Activated CD8-positive, alpha-beta T cell treated with anti-CD3 and anti-CD28 coated beads for 36 hours (primary cell): ENCODE results near the gene GALNT14. TPM values are rescaled to one million over a fixed set of nuclear protein-coding genes. Genes with fewer than 3 reads are reported as not detected.

ENCODE experiments used
- ATAC-seq: fragments of 200-7000 bp; cut with Tn5 transposase; one replicate; pipeline ENCODE4 v1.10.0; 2021; ENCODE audit warnings: mild to moderate bottlenecking, moderate library complexity
- CTCF ChIA-PET: fragments of 350-600 bp; sonication (Branson Sonifier 250); formaldehyde crosslinking; loops from one replicate; lab custom pipeline; 2021; ENCODE audit warnings: antibody characterized with exemption; lab: Charles Lee
- POLR2A ChIA-PET: fragments of 350-600 bp; sonication (Branson Sonifier 250); formaldehyde crosslinking; loops from one replicate; lab custom pipeline; 2021; ENCODE audit warnings: antibody characterized with exemption; lab: Charles Lee
- DNase-seq: peaks from one replicate; pipeline ENCODE4 v3.0.0-alpha.2; 2020
- H3K27ac Mint-ChIP-seq: one replicate; pipeline ENCODE4 v1.8.0; 2021; ENCODE audit warnings: mild to moderate bottlenecking, mixed read lengths
- H3K27me3 Mint-ChIP-seq: one replicate; pipeline ENCODE4 v1.8.0; 2021; ENCODE audit warnings: mixed read lengths
- H3K36me3 Mint-ChIP-seq: one replicate; pipeline ENCODE4 v1.8.0; 2021; ENCODE audit warnings: low read depth, mixed read lengths
- H3K4me1 Mint-ChIP-seq: one replicate; pipeline ENCODE4 v1.8.0; 2021; ENCODE audit warnings: low read depth, mixed read lengths
- H3K4me3 Mint-ChIP-seq: one replicate; pipeline ENCODE4 v1.8.0; 2021; ENCODE audit warnings: mild to moderate bottlenecking, moderate library complexity, mixed read lengths
- H3K9me3 Mint-ChIP-seq: one replicate; pipeline ENCODE4 v1.8.0; 2021; ENCODE audit warnings: mixed read lengths
- intact Hi-C: fragments of 100-400 bp; cut with micrococcal nuclease; formaldehyde crosslinking; loops from one replicate; pipeline ENCODE4 v1.10.0; 2022
- total RNA-seq, 2 experiments: library from RNA; stranded (reverse); gene quantifications; one replicate each; pipeline ENCODE4 v1.2.3, GENCODE V29; 2021
- TF ChIP-seq, protein P1 (sequence below): fragments of 200-600 bp; IDR thresholded peaks from one replicate; pipeline ENCODE4 v1.8.0; 2022; ENCODE audit warnings: antibody characterized with exemption, mild to moderate bottlenecking

The GALNT14 gene
- total RNA-seq, 2 experiments from 2014 or later = 1.1 to 1.9 TPM

- DNase-seq (no peak), ATAC-seq (no peak)
- no peaks in the 10 kb centered on the region for H3K4me1 Mint-ChIP-seq
- ChIA-PET POLR2A (no interaction called here), CTCF (interaction anchor here (1.2 kb wide), 1 partner anchor 279 kb away, joined by 4 read pairs; no protein-coding TSS in a partner anchor)
- TF ChIP-seq, protein P1, sequence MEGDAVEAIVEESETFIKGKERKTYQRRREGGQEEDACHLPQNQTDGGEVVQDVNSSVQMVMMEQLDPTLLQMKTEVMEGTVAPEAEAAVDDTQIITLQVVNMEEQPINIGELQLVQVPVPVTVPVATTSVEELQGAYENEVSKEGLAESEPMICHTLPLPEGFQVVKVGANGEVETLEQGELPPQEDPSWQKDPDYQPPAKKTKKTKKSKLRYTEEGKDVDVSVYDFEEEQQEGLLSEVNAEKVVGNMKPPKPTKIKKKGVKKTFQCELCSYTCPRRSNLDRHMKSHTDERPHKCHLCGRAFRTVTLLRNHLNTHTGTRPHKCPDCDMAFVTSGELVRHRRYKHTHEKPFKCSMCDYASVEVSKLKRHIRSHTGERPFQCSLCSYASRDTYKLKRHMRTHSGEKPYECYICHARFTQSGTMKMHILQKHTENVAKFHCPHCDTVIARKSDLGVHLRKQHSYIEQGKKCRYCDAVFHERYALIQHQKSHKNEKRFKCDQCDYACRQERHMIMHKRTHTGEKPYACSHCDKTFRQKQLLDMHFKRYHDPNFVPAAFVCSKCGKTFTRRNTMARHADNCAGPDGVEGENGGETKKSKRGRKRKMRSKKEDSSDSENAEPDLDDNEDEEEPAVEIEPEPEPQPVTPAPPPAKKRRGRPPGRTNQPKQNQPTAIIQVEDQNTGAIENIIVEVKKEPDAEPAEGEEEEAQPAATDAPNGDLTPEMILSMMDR = no peak
- H3K9me3 Mint-ChIP-seq = no peaks in the 10 kb centered on the region
- intact Hi-C loops = no loop called here
- no peaks in the 10 kb centered on the region for H3K36me3 Mint-ChIP-seq
- no peaks in the 10 kb centered on the region for H3K27me3 Mint-ChIP-seq
- H3K27ac Mint-ChIP-seq = no peak overlapping the region
- H3K4me3 Mint-ChIP-seq = no peak overlapping the region
Observed at GRCh38 chr2:30990176-30990575, 148.1 kb downstream of the GALNT14 start.

DNA sequence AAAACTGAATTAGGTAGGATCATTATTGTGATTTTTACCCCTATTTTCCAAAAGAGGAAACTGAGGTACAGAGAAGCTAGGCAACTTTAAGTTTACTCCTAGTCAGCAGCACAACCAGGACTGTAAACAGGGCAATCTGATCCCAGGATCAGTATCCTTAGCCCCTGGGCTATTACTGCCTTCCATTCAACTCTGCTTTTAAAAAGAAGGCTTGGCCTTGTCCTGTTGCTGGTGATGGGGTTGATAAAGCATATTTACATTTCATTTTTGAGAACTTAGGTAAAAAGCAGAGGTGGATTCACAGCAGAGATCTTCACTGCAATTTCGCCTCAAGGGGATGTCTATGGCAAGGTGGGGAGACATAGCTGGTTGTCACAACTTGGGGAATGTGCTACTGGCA, 148.5 kb downstream of the GALNT14 start:
- no peaks in the 10 kb centered on the region for H3K9me3 Mint-ChIP-seq
- CTCF ChIA-PET = interaction anchor here (1.2 kb wide), 1 partner anchor 278 kb away, joined by 4 read pairs; no protein-coding TSS in a partner anchor
- TF ChIP-seq, protein P1 = no peak
- DNase-seq = no peak
- POLR2A ChIA-PET = no interaction called here
- no peaks in the 10 kb centered on the region for H3K4me1 Mint-ChIP-seq
- H3K27ac Mint-ChIP-seq = no peak overlapping the region
- no peaks in the 10 kb centered on the region for H3K27me3 Mint-ChIP-seq
- no peaks in the 10 kb centered on the region for H3K36me3 Mint-ChIP-seq
- H3K4me3 Mint-ChIP-seq = no peak overlapping the region
- ATAC-seq = no peak
- intact Hi-C loops = no loop called here

- intact Hi-C loops = no loop called here
- no peak for DNase-seq
- H3K9me3 Mint-ChIP-seq = no peaks in the 10 kb centered on the region
- H3K4me3 Mint-ChIP-seq = no peak overlapping the region
- H3K27me3 Mint-ChIP-seq = no peaks in the 10 kb centered on the region
- ChIA-PET POLR2A (no interaction called here), CTCF (interaction anchor here (1.2 kb wide), 1 partner anchor 9 kb away, joined by 3 read pairs; no protein-coding TSS in a partner anchor)
- ATAC-seq = no peak
- no peak overlapping the region for H3K27ac Mint-ChIP-seq
- no peaks in the 10 kb centered on the region for H3K36me3 Mint-ChIP-seq
- no peaks in the 10 kb centered on the region for H3K4me1 Mint-ChIP-seq
- TF ChIP-seq, protein P1 = no peak
Observed at GRCh38 chr2:30987566-30987965, 150.7 kb downstream of the GALNT14 start.

- Mint-ChIP-seq H3K27ac (no peak overlapping the region), H3K27me3 (no peaks in the 10 kb centered on the region), H3K4me1 (no peaks in the 10 kb centered on the region), H3K36me3 (no peaks in the 10 kb centered on the region), H3K4me3 (no peak overlapping the region), H3K9me3 (no peaks in the 10 kb centered on the region)
- DNase-seq (no peak), ATAC-seq (no peak)
- ChIA-PET POLR2A (no interaction called here), CTCF (no interaction called here)
- intact Hi-C loops = no loop called here
- TF ChIP-seq, protein P1 = no peak
Observed at GRCh38 chr2:30986231-30986580, 152.0 kb downstream of the GALNT14 start.

- DNase-seq = no peak
Observed at GRCh38 chr2:30985493-30986230, 152.6 kb downstream of the GALNT14 start.

More at GRCh38 chr2:30985493-30986230, 152.6 kb downstream of the GALNT14 start:
- CTCF ChIA-PET = no interaction called here
- TF ChIP-seq, protein P1 = no peak
- POLR2A ChIA-PET = no interaction called here
- no peak overlapping the region for H3K4me3 Mint-ChIP-seq
- intact Hi-C loops = no loop called here
- no peaks in the 10 kb centered on the region for H3K9me3 Mint-ChIP-seq
- no peak for ATAC-seq
- H3K27me3 Mint-ChIP-seq = no peaks in the 10 kb centered on the region
- H3K4me1 Mint-ChIP-seq = no peaks in the 10 kb centered on the region
- H3K36me3 Mint-ChIP-seq = no peaks in the 10 kb centered on the region
- H3K27ac Mint-ChIP-seq = no peak overlapping the region
